SIG-M5 treated with dmso at 0.1 percent for 504 hours (cell line): Measurements from ENCODE around the gene UGT3A2.

ENCODE experiments used
- DNase-seq: peaks from one replicate; lab custom pipeline; 2025; ENCODE audit not compliant: unreplicated experiment; lab: John Stamatoyannopoulos, UW

The UGT3A2 gene

GRCh38 chr5:36009698-36010097, 57.0 kb downstream of the UGT3A2 start:
- DNase-seq, result no peak

DNA sequence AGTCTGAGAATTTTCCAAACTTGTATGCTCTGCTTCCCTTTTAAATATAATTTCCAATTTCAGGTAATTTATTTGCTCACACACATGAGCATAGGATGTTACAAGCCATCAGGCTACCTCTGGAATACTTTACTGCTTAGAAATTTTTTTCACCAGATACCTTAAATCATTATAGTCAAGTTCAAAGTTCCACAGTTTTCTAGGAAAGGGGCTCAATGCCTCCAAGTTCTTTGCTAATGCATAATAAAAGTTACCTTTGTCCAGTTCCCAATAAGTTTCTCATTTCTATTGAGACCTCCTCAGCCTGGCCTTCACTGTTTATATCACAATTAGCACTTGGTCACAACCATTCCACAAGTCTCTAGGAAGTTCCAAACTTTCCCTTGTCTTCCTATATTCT, 59.3 kb downstream of the UGT3A2 start:
- DNase-seq, result no peak

- no peak for DNase-seq
These were observed 60.5 kb downstream of the UGT3A2 start for GRCh38 chr5:36006163-36006562.

- DNase-seq, result no peak
These were observed 65.7 kb downstream of the UGT3A2 start for GRCh38 chr5:36001032-36001431.

DNA sequence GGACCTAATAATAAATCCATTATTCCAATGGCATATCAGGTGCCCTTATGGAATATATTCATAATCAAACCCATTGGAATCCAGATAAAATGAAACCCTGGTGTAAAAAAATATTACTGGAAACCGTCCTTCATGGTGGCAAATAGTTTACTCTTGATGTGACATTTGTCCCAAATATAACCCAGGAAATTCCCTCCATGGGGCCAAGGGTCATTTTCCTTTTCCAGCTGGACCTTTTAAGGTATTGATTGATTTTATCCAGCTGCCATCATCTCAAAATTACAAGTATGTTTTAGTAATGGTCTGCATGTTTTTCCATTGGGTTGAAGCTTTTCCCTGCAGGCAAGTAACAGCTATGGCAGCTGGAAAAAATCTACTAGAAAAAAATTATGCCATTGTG, 67.1 kb downstream of the UGT3A2 start:
- no peak for DNase-seq

DNA sequence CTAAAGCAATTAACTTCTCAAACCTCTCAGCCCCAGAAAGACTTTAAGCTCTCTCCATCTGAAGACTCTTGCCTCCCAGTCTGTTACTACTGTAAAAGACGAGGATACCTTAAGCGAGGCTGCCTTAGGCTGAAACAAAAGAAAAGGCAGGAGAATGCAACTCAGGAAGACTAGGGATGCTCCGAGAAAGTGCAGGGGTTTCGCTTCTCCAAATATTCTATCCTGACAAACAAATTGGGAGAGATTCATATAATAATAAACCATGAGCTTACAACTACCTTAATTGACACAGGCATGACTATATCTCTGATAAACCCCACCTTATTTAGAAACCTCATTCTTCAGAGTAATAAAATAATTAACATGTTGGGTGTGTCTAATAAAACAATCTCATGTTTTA, 70.6 kb downstream of the UGT3A2 start:
- DNase-seq, result no peak

- DNase-seq, result no peak
These were observed 75.6 kb downstream of the UGT3A2 start, which contains the start of gene UGT3A1 for GRCh38 chr5:35990941-35991611. TSS of gene UGT3A1 (minus strand) at chr5:35991390. CDS start at chr5:35991240, 150 bp downstream.

GRCh38 chr5:35990520-35990919, 76.2 kb downstream of the UGT3A2 start:
- DNase-seq, result no peak

GRCh38 chr5:35988529-35988928, 78.2 kb downstream of the UGT3A2 start:
- DNase-seq, result no peak

DNA sequence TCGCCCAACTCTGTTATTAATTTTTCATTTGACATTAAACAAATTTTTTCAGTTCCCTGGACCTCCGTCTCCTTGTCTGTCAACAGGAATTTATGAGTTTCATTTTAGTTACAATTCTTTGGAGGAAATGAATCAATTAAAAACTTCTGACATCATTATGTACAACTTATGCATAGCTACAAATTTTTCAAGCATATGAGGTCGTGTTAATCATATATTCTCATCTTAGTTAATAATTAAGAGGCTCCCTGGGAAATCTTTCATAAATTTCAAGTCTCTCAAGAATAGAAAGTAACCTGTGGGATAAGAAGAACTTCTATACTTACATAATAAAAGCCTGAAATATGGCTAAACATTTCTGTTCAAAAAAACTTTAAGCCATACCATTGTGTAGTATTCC, 78.9 kb downstream of the UGT3A2 start:
- DNase-seq, result no peak
